Right lung (tissue), 5 donors: ENCODE results near the gene TMEM19. TPM values are rescaled to one million over a fixed set of nuclear protein-coding genes. Genes with fewer than 3 reads are reported as not detected.
"Not testable (repeated sequence)": the region's sequence is repeated elsewhere in the genome, so short reads cannot be mapped to it uniquely, and the experiment has no call there.

Experiments
- DNase-seq, 2 donors: peaks; one replicate each; pipeline ENCODE4 v3.0.0-alpha.2; 2013
- polyA plus RNA-seq, 5 donors: library from polyadenylated mRNA; unstranded; fragments of 120-200 nt; gene quantifications; one replicate each; pipeline versions ENCODE4 v1.2.1 to v1.2.3, GENCODE V29; 2013; ENCODE audit warnings: inconsistent platforms in 1 of 5, low replicate concordance in 1 of 5; ENCODE audit not compliant: insufficient read length in 5 of 5, insufficient read depth in 1 of 5

The TMEM19 gene
- polyA plus RNA-seq, 5 donors: 23.0 to 36.0 (median 23.8) TPM

DNA sequence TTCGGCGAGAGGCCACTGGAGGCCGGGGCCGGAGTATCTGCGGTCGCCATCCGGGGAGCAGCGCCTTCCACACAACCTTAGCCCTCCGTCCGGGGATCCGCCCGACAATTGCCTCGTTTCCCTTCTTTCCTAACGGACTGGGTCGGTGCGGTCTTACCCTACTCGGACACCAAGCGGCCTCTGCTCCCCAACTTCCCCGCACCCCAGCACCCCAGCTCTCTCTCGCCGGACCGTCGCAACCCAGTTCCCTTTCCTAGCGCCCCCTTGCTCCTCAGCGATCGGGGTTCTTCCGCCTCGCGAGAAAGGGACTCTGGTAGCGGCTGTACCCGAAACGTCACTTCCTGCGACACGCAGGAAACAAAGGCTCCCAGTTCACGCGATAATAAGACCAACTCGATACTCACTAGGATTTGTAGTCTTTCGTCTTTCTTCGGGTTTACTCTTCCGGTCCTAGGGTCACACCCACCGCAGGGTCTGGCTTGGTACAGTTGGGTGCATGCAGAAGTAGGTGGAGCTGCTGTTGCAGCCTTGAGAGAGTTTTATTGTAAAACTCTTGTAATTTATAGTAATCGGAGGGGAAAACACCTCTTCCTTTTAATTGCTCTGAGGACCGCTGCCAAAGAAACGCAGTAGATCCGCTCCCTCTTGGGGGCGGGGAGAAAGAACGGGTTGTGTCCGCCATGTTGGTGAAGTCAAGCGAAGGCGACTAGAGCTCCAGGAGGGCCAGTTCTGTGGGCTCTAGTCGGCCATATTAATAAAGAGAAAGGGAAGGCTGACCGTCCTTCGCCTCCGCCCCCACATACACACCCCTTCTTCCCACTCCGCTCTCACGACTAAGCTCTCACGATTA lies 22.1 kb upstream of the TMEM19 start, which contains the start of the genes THAP2 and ZFC3H1:
Gene THAP2, plus strand, starts transcription at position 741 of the 850 bp plus-strand sequence. CDS start 209 bp downstream, outside the sequence.
Gene ZFC3H1, minus strand, starts transcription at position 288 of the 850 bp plus-strand sequence. Its CDS starts 238 bp downstream, at position 50.
- peak; percentile 98 for DNase-seq

DNA sequence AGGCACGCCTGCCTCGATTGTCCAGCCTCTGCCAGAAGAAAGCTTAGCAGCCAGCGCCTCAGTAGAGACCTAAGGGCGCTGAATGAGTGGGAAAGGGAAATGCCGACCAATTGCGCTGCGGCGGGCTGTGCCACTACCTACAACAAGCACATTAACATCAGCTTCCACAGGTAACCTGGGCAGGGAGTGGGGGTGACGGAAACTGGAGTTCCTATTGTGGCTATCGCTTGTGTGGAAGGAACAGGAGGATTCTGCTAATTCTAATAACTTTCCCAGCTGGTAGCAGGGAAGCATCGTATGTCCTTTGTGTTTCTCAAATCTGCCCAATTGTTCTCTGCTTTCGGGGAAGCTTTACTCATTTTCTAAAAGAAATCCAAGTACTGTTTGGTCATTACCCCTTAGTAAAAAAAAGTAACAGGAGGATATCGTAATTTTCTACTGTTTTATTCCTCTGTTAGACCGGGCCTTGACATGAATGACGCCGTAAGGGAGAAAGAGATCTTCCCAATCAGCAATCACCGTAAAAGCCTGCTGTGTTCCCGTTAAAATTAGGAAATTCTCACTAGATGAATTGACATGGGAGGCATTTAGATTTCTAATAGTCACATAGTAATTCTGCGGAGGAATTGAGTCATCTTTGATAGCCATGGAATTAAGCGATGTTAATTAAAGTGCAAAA lies 21.3 kb upstream of the TMEM19 start:
- no peak for DNase-seq

DNA sequence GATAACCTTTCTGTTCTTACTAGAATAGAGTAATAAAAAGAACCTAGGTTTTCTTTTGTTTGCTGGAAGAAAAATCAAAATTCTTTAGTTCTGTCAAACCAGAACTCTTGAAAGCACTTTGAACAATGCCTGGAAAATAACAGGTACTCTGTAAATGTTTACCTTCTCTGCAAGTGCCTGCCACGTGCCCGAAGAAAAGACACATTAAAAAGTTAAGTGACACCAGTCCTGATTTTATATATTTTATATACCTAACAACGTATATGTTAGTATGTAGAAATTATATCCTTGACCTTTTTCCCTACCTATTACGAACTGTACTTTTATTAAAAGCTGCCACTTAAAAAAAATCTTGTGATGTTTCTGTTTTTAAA lies 20.8 kb upstream of the TMEM19 start:
- no peak for DNase-seq

DNA sequence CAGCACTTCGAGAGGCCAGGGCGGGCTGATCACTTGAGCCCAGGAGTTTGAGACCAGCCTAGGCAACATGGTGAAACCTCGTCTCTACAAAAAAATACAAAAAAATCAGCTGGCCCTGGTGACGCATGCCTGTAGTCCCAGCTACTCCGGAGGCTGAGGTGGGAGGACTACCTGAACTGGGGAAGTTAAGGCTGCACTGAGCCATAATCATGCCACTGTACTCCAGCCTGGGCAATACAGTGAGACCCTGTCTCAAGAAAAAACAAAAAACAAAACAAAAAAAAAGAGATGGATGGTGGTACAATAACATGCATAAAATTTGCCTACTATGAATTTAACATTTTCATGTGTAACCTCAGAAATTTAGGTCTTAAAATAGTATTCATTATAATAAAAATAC lies 19.6 kb upstream of the TMEM19 start:
- DNase-seq: no peak

DNA sequence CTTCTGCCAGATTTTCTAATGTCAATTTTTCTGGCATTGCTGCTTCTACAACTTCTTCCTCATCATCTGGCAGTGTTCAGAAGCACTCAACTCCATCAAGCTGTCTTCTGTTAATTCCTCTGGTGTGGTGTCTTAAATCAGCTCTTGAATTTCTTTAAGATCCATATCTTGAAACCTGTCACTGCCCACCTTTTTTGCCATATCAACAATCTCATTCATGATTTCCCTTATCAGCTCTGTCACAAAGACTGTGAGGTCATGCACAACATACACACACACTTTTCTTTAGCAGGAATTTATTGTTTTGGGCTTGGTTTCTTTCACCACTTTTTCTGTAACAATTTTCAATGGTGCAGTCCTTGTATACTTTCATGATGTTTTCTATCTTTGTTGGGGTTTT lies 14.6 kb upstream of the TMEM19 start:
- no peak for DNase-seq

DNA sequence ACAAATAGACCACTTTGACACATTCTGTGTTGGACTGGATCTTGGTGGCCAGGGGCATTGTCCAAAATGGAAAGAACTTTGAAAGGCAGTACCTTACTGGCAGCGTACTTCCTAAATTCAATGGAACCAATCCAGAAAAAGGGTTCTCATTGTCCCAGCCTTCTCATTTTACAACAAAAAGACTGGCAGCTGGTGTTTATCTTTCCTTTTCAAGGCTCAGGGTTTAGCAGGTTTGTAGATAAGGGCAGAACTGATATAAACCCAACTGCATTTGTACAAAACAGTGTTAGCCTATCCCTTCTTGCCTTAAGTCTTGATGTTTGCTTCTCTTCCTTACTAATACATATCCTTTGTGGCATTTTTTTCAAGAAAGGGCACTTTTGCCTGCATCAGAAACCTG lies 14.1 kb upstream of the TMEM19 start:
- no peak for DNase-seq

DNA sequence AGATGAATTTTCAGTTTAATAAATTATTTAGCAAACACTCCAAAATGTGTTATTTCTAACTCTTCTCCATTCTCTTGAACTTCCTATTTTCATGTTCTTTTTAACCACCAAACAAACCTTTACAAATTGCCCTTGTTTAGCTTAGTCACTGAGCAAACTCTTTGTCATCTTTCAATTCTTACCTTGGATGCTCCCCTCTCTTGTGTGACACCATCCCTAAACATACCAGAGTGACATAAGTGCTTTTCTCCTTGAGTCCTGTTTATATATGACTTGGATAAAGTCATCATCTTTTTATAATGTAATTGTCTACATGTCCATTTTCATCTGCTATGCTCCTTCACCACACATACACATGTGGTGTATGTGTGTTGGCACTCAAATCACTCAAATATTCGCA lies 3.4 kb upstream of the TMEM19 start:
- no peak for DNase-seq

DNA sequence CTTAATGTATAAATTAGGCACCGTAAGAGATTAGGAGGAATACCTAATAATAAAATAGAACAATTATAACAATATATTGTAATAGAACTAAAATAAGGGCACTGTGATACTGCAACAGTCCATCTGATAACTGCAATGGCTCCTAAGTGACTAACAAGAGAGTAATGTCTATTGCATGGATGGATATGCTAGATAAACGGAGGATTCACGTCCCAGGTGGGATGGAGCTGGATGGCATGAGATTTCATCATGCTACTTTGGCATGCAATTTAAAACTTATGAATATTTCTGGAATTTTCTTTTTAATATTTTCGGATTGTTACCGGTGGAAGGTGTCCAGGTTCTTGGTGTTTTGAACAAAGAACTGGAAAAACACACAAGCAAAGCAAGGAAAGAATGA lies 2.2 kb upstream of the TMEM19 start:
- no peak for DNase-seq

DNA sequence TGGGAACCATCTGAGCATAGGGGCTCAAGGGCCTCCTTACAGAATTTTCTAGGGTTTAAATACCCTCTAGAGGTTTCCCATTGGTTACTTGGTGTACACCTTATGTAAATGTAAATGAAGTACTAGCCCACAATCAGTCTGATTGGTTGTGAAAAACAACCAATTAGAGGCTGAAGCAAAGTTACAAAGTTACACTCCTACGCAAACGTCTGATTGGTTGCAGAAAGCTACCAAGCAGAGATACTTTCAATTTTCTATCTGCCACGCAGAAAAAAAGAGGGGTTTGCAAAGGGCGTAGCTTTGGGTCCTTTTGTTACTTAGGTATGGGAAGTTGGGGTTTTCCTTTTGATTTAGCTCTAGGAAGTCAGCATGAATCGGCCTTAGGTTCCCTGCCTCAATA lies 1.8 kb upstream of the TMEM19 start:
- DNase-seq: no peak

DNA sequence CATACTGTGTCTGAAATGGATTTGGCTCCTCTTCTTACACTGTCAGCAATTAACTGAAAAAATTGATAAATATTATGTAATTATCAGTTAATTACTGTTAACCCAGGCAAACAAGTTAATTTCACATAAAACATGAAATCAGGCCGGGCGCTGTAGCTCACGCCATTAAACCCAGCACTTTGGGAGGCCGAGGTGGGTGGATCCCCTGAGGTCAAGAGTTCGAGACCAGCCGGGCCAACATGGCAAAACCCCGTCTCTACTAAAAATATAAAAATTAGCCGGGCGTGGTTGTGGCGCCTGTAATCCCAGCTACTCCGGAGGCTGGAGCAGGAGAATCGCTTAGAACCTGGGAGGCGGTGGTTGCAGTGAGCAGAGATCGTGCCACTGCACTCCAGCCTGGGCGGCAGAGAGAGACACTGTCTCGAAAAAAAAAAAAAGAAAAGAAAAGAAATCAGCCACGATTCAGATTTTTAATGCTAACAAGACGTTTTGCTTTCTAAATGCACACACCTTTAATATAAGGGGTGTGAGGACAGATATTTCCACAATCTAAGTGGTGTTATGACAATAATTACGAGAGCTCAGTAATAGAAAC lies 473 bp upstream of the TMEM19 start:
- DNase-seq: no peak

DNA sequence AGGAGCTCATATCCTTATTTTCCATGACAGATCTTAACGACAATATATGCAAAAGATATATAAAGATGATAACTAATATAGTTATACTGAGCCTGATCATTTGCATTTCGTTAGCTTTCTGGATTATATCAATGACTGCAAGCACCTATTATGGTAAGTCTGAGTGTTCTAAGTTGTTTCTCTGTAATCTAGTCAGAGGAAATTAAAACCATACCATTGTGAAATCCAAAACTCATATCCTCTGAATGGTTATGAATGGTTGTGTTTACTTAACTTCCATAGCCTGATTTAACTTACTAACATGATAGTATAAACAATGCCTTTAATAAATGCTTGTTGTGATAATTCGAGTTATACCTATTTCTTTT lies 760 bp downstream of the TMEM19 start:
- DNase-seq: no peak

DNA sequence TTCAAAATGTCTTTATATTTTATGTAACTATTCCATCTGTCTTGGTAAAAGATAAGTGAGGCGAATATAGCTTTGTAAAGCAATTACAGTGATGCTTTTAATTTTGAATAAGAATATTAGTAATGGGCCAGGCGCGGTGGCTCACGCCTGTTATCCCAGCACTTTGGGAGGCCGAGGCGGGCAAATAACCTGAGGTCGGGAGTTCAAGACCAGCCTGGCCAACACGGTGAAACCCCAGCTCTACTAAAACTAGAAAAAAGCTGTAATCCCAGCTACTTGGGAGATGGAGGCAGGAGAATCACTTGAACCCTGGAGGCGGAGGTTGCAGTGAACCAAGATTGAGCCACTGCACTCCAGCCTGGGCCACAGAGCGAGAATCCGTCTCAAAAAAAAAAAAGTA lies 1.3 kb downstream of the TMEM19 start:
- DNase-seq: not testable (repeated sequence)

DNA sequence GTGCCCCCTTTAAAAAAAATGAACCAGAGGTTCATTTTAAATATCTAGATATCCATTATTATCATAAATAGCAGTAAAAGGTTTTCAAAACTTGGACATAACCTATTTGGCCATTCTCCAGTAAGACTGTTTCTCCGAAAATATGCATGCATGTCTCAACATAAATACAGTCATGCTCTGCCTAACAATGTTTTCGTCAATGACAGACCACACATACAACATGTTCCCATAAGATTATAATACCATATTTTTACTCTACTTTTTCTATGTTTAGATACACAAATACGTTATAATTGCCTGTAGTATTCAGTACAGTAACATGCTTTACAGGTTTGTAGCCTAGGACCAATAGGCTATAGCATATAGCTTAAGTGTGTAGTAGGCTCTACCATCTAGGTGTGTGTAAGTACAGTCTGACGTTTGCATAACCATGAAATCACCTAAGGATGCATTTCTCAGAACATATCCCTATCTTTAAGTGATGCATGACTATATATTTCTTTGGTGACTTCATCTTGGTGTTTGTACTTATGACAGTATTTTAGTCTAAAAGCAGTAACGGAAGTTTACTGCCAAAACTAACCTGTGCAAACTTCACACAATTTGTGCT lies 3.2 kb downstream of the TMEM19 start:
- DNase-seq: no peak

DNA sequence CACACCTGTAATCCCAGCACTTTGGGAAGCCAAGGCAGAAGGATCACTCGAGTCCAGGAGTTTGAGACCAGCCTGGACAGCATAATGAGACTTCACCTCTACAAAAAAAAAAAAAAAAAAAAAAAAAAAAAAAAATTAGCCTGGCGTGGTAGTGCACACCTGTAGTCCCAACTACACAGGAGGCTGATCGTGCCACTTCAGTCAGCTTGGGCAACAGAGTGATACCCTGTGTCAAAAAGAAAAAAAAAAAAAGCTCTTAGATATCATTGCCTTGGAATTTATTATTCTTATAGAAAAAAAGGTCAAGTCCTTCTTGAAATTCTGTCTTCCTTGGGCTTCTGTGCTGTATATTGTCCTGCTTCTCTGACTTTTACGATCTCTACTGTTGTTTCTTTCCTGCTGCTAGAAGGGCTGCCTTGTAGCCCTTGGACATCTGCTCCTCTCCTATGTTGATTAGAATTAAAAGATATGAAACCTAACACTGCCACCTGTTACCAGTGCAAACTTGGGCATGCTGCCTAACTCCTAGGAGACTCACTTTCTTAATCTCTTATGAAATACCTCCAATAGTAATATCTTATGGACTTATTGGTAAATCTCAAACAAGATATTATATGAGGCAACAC lies 5.7 kb downstream of the TMEM19 start:
- DNase-seq: no peak

DNA sequence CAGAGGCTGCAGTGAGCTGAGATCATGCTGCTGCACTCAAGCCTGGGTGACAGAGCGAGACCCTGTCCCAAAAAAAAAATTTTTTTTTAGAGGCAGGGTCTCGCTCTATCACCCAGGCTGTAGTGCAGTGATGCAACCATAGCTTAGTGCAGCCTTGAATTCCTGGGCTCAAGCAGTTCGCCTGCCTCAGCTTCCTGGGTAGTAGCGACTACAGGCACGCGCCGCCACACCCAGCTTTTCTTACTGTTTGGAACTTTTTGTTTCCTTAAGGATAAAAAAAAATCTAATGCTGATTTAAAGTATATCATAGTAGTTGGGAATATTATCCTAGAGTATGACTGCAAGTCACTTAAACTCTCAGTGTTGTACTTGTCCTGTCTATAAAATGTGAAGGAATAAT lies 7.2 kb downstream of the TMEM19 start:
- no peak for DNase-seq

DNA sequence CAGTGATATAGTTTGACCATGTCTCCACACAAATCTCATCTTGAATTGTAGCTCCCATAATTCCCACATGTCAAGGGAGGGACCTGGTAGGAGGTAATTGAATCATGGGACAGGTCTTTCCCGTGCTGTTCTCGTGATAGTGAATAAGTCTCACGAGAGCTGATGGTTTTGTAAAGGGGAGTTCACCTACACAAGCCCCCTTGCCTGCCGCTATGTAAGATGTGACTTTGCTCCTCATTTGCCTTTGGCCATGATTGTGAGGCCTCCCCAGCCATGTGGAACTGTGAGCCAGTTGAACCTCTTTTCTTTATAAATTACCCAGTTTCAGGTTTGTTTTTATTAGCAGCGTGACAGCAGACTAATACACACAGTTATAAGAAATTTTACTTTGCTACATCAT lies 7.8 kb downstream of the TMEM19 start:
- DNase-seq: not testable (repeated sequence)

DNA sequence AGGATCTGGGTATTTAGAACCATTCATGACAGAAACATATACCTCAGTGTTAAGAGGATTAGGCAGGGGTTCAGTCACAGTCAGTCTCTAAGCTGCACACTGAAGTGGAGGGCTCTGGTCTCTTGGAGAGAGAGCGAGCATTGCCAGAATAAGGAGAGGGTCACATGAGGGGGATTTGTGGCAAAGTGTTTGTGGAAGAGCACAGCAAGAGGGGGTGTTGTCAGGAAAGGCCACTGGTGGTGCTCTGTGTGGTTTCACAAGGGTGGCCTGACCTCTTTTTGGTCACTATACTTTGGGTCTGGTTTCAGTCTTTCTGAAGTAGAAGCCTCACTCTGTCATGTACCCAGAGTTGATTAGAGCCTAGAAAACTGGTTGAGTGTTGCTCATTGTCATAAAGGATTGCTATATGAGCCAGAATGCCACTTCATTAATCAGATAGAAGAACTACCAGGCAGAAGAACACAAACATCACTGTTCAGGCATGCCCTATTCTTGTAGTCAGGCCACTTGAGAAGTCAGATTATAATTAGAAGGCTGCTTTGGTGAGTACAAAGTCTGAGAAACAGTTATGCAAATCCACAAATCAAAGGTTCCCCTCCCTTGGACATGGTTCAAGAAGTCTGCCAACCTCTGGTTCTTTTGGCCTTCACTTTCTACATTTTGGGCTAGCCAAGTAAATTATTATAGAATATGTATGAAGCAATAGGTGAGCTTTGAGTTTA lies 8.4 kb downstream of the TMEM19 start:
- no peak for DNase-seq

DNA sequence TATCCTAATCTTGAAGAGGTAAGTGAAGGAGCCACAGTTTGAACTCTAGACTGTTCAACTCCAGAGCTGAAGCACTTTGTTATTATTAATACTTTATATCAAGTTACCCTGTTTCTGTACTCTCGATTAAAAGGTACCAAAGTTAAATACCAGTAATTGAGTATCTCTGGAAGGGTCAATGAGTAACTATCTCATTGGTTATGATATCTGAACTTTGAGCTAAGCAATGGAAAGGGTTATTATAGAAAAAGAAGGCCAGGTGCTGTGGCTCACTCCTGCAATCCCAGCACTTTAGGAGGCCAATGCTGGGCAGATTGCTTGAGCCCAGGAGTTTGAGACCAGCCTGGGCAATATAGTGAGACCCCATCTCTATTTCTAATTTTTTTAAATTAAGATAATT lies 9.9 kb downstream of the TMEM19 start:
- DNase-seq: no peak

DNA sequence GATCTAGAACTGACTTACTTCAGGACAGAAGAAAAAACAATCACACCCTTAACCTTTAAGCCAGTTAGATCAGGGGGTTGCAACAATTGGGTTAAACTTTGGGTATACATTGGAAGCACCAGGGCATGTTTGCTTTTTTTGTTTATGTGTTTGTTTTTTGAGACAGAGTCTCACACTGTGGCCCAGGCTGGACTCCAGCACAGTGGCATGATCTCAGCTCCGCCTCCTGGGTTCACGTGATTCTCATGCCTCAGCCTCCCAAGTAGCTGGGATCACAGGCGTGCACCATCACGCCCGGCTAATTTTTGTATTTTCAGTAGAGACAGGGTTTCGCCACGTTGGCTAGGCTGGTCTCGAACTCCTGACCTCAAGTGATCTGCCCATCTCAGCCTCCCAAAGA lies 16.3 kb downstream of the TMEM19 start:
- not testable (repeated sequence) for DNase-seq

DNA sequence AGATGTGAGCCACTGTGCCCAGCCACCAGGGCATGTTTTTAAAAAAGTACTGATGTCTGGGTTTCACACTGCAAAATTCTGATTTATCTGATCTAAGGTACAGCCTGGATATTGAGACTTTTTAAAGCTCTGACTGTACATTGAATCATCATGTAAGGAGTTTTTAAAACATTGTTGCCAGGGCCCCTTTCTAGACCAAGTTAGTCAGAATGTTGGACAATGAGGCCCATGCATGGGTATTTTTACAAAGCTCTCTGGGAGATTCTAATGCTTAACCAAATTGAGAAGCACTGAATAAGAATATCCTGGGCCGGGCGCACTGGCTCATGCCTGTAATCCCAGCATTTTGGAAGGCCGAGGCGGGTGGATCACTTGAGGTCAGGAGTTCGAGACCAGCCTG lies 16.7 kb downstream of the TMEM19 start:
- no peak for DNase-seq

DNA sequence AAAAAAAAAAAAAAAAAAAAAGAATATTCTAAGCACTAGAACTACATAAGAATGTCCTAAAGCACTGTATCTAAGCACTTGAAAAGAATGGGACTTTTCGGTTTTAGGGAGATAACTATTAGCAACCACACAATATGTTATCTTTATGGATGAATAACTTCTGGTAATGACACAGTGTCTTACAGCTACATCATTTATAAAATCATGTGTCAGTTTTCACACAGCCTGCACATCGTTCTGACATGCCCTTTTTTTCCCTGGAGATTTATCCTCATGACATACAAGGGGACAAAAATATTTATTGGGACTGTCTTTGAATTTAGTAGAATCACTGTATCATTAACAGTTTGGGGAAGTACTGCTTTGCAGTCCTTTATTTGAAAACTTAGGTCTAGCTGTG lies 17.3 kb downstream of the TMEM19 start:
- DNase-seq: no peak
